ENCODE data around the gene GNA12.

Gene GNA12

DNA sequence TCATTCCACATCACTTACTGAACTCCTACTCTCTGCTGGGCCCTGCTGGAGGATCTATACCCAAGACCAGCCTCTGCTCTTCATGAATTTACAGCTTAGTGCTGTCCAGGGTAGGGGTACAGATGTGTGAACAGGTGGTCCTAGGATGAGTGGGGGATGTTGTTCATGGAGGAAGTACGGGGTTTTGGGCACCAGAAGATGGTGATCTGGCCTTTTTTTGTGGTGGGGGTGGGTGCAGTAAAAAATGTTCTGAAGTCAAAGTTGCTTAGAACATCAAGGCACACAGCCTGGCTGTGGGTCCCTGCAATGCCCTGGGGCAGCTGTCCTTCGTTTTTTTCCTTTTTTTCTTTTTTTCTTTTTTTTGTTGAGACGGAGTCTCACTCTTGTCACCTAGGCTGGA, 34.2 kb upstream of the GNA12 start:
- ChIA-PET CTCF (interaction anchor here (1.1 to 3.3 kb wide), 3 partner anchors 11 to 15 kb away, joined by 3 to 17 read pairs (median 4); no protein-coding TSS in a partner anchor), POLR2A (no interaction called here)
- no peak for DNase-seq (ENCODE audit: extremely low spot score)
- TF ChIP-seq, protein P1, sequence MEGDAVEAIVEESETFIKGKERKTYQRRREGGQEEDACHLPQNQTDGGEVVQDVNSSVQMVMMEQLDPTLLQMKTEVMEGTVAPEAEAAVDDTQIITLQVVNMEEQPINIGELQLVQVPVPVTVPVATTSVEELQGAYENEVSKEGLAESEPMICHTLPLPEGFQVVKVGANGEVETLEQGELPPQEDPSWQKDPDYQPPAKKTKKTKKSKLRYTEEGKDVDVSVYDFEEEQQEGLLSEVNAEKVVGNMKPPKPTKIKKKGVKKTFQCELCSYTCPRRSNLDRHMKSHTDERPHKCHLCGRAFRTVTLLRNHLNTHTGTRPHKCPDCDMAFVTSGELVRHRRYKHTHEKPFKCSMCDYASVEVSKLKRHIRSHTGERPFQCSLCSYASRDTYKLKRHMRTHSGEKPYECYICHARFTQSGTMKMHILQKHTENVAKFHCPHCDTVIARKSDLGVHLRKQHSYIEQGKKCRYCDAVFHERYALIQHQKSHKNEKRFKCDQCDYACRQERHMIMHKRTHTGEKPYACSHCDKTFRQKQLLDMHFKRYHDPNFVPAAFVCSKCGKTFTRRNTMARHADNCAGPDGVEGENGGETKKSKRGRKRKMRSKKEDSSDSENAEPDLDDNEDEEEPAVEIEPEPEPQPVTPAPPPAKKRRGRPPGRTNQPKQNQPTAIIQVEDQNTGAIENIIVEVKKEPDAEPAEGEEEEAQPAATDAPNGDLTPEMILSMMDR (IDR thresholded peaks at IDR 0.05; ENCODE audit: control extremely low read depth, extremely low read depth, low read depth, missing control alignments): no peak

GRCh38 chr7:2876031-2876731, 32.1 kb upstream of the GNA12 start:
- TF ChIP-seq, protein P1 (IDR thresholded peaks at IDR 0.05; ENCODE audit: control extremely low read depth, extremely low read depth, low read depth, missing control alignments): no peak
- DNase-seq (ENCODE audit: extremely low spot score): no peak
- ChIA-PET POLR2A (no interaction called here), CTCF (interaction anchor here (1.4 to 3.3 kb wide), 3 partner anchors 11 to 278 kb away, joined by 3 to 17 read pairs (median 5); no protein-coding TSS in a partner anchor)

- ChIA-PET POLR2A (no interaction called here), CTCF (interaction anchor here (1.0 kb wide), 1 partner anchor 9 kb away, joined by 3 read pairs; no protein-coding TSS in a partner anchor)
- TF ChIP-seq, protein P1 (IDR thresholded peaks at IDR 0.05; ENCODE audit: control extremely low read depth, extremely low read depth, low read depth, missing control alignments): no peak
- peak; percentile 8 for DNase-seq (ENCODE audit: extremely low spot score)
Observed at GRCh38 chr7:2873686-2874551, 29.8 kb upstream of the GNA12 start.

- DNase-seq (ENCODE audit: extremely low spot score): no peak
- ChIA-PET CTCF (no interaction called here), POLR2A (no interaction called here)
- TF ChIP-seq, protein P1 (IDR thresholded peaks at IDR 0.05; ENCODE audit: control extremely low read depth, extremely low read depth, low read depth, missing control alignments): no peak
Observed at GRCh38 chr7:2873146-2873545, 29.0 kb upstream of the GNA12 start.

- POLR2A ChIA-PET: no interaction called here
- TF ChIP-seq, protein P1 (IDR thresholded peaks at IDR 0.05; ENCODE audit: control extremely low read depth, extremely low read depth, low read depth, missing control alignments): no peak
- no peak for DNase-seq (ENCODE audit: extremely low spot score)
- CTCF ChIA-PET: no interaction called here
Observed at GRCh38 chr7:2872296-2872874, 28.3 kb upstream of the GNA12 start.

DNA sequence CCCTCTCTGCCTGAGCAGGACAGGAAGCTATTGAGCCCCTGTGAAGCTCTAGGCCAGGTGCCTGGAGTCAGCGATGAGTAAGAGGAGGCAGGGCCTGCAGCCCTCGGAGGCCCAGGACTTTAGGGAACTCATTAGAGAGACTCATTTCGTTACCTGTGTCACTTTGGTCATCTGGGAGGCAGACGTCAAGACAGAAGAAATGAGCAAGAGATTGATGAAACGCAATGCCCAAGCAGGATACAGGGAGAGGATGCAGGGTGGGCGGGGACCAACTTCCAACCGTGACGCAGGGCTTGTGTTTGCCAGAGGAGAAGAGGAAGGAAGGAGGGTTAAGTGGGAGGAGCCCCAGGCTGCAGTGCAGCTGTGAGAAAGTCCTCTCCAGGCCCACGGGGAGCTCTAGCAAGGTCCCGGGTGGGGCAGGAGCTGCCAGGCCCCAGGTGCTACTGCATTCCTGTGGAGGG, 26.4 kb upstream of the GNA12 start:
- CTCF ChIA-PET: interaction anchor here (1.0 kb wide), 1 partner anchor 196 kb away, joined by 3 read pairs; no protein-coding TSS in a partner anchor
- TF ChIP-seq, protein P1 (IDR thresholded peaks at IDR 0.05; ENCODE audit: control extremely low read depth, extremely low read depth, low read depth, missing control alignments): no peak
- peak; percentile 58 for DNase-seq (ENCODE audit: extremely low spot score)
- POLR2A ChIA-PET: no interaction called here

Data from GM10248 (cell line).